SK-N-SH (cell line): ENCODE data around the gene SEC16B. TPM values are rescaled to one million over a fixed set of nuclear protein-coding genes. Genes with fewer than 3 reads are reported as not detected.

Experiments
- CTCF ChIA-PET: fragments of 300-600, 350-600 bp; formaldehyde crosslinking; extraction: SDS; loops from one replicate; lab custom pipeline; 2021; lab: Yijun Ruan, JAX
- POLR2A ChIA-PET: fragments of 350-600 bp; sonication (Branson Sonifier 250); formaldehyde crosslinking; extraction: SDS; loops from one replicate; lab custom pipeline; 2020; ENCODE audit warnings: antibody characterized with exemption, inconsistent platforms; lab: Yijun Ruan, JAX
- DNase-seq: peaks from one replicate; pipeline ENCODE4 v3.0.0; 2012
- H2AFZ ChIP-seq: fragments of 200-600 bp; sonication (generic); 2 replicates; pipeline ENCODE4 v1.8.1; 2016; ENCODE audit warnings: antibody characterized with exemption, mild to moderate bottlenecking, low read depth
- H3F3A ChIP-seq: fragments of 200-600 bp; sonication (generic); replicated peaks from 2 replicates; pipeline ENCODE3; 2016; ENCODE audit warnings: antibody characterized with exemption, mild to moderate bottlenecking; ENCODE audit not compliant: insufficient read depth
- H3K27ac ChIP-seq, 2 experiments: fragments of 200-500 bp in 1 of 2; fragments of 200-600 bp in 1 of 2; sonication (Bioruptor generic) in 1 of 2; sonication (generic), shearing (Covaris generic) in 1 of 2; 2 replicates each; pipeline versions ENCODE4 v1.5.1 to v1.6.1; 2014 to 2016; ENCODE audit warnings: low read depth in 2 of 2, inconsistent platforms in 1 of 2, low read length in 1 of 2, mild to moderate bottlenecking in 1 of 2, mixed read lengths in 1 of 2
- H3K27me3 ChIP-seq: fragments of 200-600 bp; sonication (generic), shearing (Covaris generic); 2 replicates; pipeline ENCODE4 v1.6.1; 2016; ENCODE audit warnings: mixed run types; ENCODE audit not compliant: insufficient read depth
- H3K36me3 ChIP-seq, 2 experiments: fragments of 200-500 bp in 1 of 2; fragments of 200-600 bp in 1 of 2; sonication (Bioruptor generic) in 1 of 2; sonication (generic) in 1 of 2; replicated peaks in 1 of 2; 2 replicates each; pipeline versions ENCODE3 to v1.5.1; 2014 to 2016; ENCODE audit warnings: low read length in 1 of 2, mild to moderate bottlenecking in 1 of 2; ENCODE audit not compliant: insufficient read depth in 2 of 2, control insufficient read depth in 1 of 2
- H3K4me1 ChIP-seq, 2 experiments: fragments of 200-500 bp in 1 of 2; fragments of 200-600 bp in 1 of 2; sonication (Bioruptor generic) in 1 of 2; sonication (generic), shearing (Covaris generic) in 1 of 2; 2 replicates each; pipeline versions ENCODE4 v1.5.1 to v1.6.1; 2014 to 2016; ENCODE audit warnings: low read depth in 1 of 2, low read length in 1 of 2, mixed run types in 1 of 2; ENCODE audit not compliant: insufficient read depth in 2 of 2, control insufficient read depth in 1 of 2
- H3K4me2 ChIP-seq: fragments of 200-600 bp; sonication (generic), shearing (Covaris generic); 2 replicates; pipeline ENCODE4 v1.6.1; 2017; ENCODE audit warnings: mixed run types
- H3K4me3 ChIP-seq, 2 experiments: fragments of 200-500 bp in 1 of 2; fragments of 200-600 bp in 1 of 2; sonication (Bioruptor generic) in 1 of 2; sonication (generic), shearing (Covaris generic) in 1 of 2; 2 replicates each; pipeline versions ENCODE4 v1.5.1 to v1.8.1; 2014 to 2016; ENCODE audit warnings: low read depth in 2 of 2, inconsistent platforms in 1 of 2, low read length in 1 of 2, mild to moderate bottlenecking in 1 of 2, mixed read lengths in 1 of 2, moderate library complexity in 1 of 2
- H3K79me2 ChIP-seq: fragments of 200-600 bp; sonication (generic); 2 replicates; pipeline ENCODE4 v1.8.1; 2017; ENCODE audit warnings: mild to moderate bottlenecking; ENCODE audit not compliant: insufficient read depth
- H3K9ac ChIP-seq: fragments of 200-600 bp; sonication (generic); 2 replicates; pipeline ENCODE4 v1.6.1; 2017; ENCODE audit warnings: mixed run types
- H3K9me2 ChIP-seq: fragments of 200-600 bp; sonication (generic); 2 replicates; pipeline ENCODE4 v1.6.1; 2017; ENCODE audit warnings: mixed run types
- H3K9me3 ChIP-seq: fragments of 200-600 bp; sonication (generic); 2 replicates; pipeline ENCODE4 v1.6.1; 2017; ENCODE audit warnings: mixed run types, mild to moderate bottlenecking, moderate library complexity
- H4K20me1 ChIP-seq: fragments of 200-600 bp; sonication (generic); 2 replicates; pipeline ENCODE4 v1.6.1; 2017; ENCODE audit warnings: mild to moderate bottlenecking, mixed run types; ENCODE audit not compliant: insufficient read depth
- CHD2 ChIP-seq: fragments of 150-350 bp; IDR thresholded peaks from 2 replicates; pipeline ENCODE4 v1.6.1; 2018; ENCODE audit warnings: low read length; ENCODE audit not compliant: partially characterized antibody
- CTCF ChIP-seq: fragments of 200-600 bp; sonication (generic); IDR thresholded peaks from 2 replicates; pipeline ENCODE4 v1.6.1; 2017; ENCODE audit warnings: antibody characterized with exemption, mild to moderate bottlenecking, moderate library complexity
- ELF1 ChIP-seq: IDR thresholded peaks from 2 replicates; pipeline ENCODE4 v1.4.0; 2012
- EP300 ChIP-seq, 2 experiments: IDR thresholded peaks; 2 replicates each; pipeline versions ENCODE4 v1.4.0 to v1.6.1; 2012; ENCODE audit warnings: borderline replicate concordance in 1 of 2, low read depth in 1 of 2, low read length in 1 of 2
- FOXJ3 ChIP-seq: sonication (generic); formaldehyde crosslinking; IDR thresholded peaks from 2 replicates; pipeline ENCODE4 v1.5.1; 2020; ENCODE audit warnings: mild to moderate bottlenecking, missing genetic modification reagents
- FOXM1 ChIP-seq: IDR thresholded peaks from 2 replicates; pipeline ENCODE4 v1.4.0; 2012; ENCODE audit warnings: low read depth, mild to moderate bottlenecking
- GABPA ChIP-seq: IDR thresholded peaks from 2 replicates; pipeline ENCODE4 v1.4.0; 2012; ENCODE audit warnings: low read depth, mild to moderate bottlenecking
- GATA2 ChIP-seq: sonication (generic); formaldehyde crosslinking; IDR thresholded peaks from 2 replicates; pipeline ENCODE4 v1.5.0; 2020; ENCODE audit warnings: mild to moderate bottlenecking, missing genetic modification reagents
- MEF2A ChIP-seq: IDR thresholded peaks from 2 replicates; pipeline ENCODE4 v1.4.0; 2012; ENCODE audit warnings: low read depth, borderline replicate concordance
- NFIC ChIP-seq: IDR thresholded peaks from 2 replicates; pipeline ENCODE4 v1.4.0; 2012; ENCODE audit warnings: borderline replicate concordance
- RAD21 ChIP-seq: IDR thresholded peaks from 2 replicates; pipeline ENCODE4 v1.6.1; 2012; ENCODE audit warnings: mild to moderate bottlenecking, low read length
- RFX5 ChIP-seq: IDR thresholded peaks from 2 replicates; pipeline ENCODE4 v1.6.1; 2012; ENCODE audit warnings: mild to moderate bottlenecking, improper control_type of control experiment, low read length
- RXRA ChIP-seq: IDR thresholded peaks from 2 replicates; pipeline ENCODE4 v1.4.0; 2012; ENCODE audit warnings: low read depth, mild to moderate bottlenecking, borderline replicate concordance
- SMC3 ChIP-seq: IDR thresholded peaks from 2 replicates; pipeline ENCODE4 v1.6.1; 2012; ENCODE audit warnings: low read depth, low read length, improper control_type of control experiment
- TAF1 ChIP-seq: IDR thresholded peaks from 2 replicates; pipeline ENCODE4 v1.6.1; 2012; ENCODE audit warnings: low read depth, mild to moderate bottlenecking, low read length, moderate library complexity, borderline replicate concordance
- TEAD4 ChIP-seq: IDR thresholded peaks from 2 replicates; pipeline ENCODE4 v1.4.0; 2012; ENCODE audit warnings: mild to moderate bottlenecking, borderline replicate concordance; ENCODE audit not compliant: insufficient read depth
- YY1 ChIP-seq: IDR thresholded peaks from 2 replicates; pipeline ENCODE4 v1.4.0; 2012; ENCODE audit warnings: low read depth, mild to moderate bottlenecking
- WGBS: methylation state at CpG from one replicate; pipeline ENCODE4 v1.1.6; 2017; ENCODE audit warnings: low lambda C conversion rate; 5-methylcytosine and 5-hydroxymethylcytosine counted together
- polyA plus RNA-seq, 3 experiments: library from polyadenylated mRNA; depleted of rRNA; stranded (reverse); fragments of >200 nt; gene quantifications; 2 replicates each; pipeline ENCODE4 v1.2.3, GENCODE V29; 2012
- TF ChIP-seq, protein P1 (sequence below): IDR thresholded peaks from 2 replicates; pipeline ENCODE4 v1.6.1; 2012; ENCODE audit warnings: mild to moderate bottlenecking, low read depth, low read length, moderate library complexity
- TF ChIP-seq, protein P2 (sequence below): IDR thresholded peaks from 2 replicates; pipeline ENCODE4; 2012

SEC16B gene
- polyA plus RNA-seq, 1 of the 3 experiments (the other 2 are of a cell fraction): 0.31 TPM

- CTCF ChIA-PET: interaction anchor here (0.5 to 5.5 kb wide), 50 partner anchors 8 to 1386 kb away, joined by 3 to 83 read pairs (median 4); no protein-coding TSS in a partner anchor
- no peaks in the 10 kb centered on the region for H3K79me2 ChIP-seq
- TF ChIP-seq ELF1 (no peak), CHD2 (no peak), NFIC (no peak), RFX5 (no peak), TEAD4 (no peak), EP300 (IDR thresholded peaks at IDR 0.05; ENCODE audit: borderline replicate concordance in 1 of 2, low read depth in 1 of 2, low read length in 1 of 2) (no peak), GATA2 (no peak), FOXM1 (no peak), MEF2A (no peak), SMC3 (peak; percentile 78), CTCF (peak; percentile 87), YY1 (no peak), TAF1 (no peak), GABPA (no peak), FOXJ3 (CRISPR knock-in tag) (no peak), RAD21 (peak; percentile 87), RXRA (no peak)
- TF ChIP-seq, protein P1, sequence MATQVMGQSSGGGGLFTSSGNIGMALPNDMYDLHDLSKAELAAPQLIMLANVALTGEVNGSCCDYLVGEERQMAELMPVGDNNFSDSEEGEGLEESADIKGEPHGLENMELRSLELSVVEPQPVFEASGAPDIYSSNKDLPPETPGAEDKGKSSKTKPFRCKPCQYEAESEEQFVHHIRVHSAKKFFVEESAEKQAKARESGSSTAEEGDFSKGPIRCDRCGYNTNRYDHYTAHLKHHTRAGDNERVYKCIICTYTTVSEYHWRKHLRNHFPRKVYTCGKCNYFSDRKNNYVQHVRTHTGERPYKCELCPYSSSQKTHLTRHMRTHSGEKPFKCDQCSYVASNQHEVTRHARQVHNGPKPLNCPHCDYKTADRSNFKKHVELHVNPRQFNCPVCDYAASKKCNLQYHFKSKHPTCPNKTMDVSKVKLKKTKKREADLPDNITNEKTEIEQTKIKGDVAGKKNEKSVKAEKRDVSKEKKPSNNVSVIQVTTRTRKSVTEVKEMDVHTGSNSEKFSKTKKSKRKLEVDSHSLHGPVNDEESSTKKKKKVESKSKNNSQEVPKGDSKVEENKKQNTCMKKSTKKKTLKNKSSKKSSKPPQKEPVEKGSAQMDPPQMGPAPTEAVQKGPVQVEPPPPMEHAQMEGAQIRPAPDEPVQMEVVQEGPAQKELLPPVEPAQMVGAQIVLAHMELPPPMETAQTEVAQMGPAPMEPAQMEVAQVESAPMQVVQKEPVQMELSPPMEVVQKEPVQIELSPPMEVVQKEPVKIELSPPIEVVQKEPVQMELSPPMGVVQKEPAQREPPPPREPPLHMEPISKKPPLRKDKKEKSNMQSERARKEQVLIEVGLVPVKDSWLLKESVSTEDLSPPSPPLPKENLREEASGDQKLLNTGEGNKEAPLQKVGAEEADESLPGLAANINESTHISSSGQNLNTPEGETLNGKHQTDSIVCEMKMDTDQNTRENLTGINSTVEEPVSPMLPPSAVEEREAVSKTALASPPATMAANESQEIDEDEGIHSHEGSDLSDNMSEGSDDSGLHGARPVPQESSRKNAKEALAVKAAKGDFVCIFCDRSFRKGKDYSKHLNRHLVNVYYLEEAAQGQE: no peak
- TF ChIP-seq, protein P2, sequence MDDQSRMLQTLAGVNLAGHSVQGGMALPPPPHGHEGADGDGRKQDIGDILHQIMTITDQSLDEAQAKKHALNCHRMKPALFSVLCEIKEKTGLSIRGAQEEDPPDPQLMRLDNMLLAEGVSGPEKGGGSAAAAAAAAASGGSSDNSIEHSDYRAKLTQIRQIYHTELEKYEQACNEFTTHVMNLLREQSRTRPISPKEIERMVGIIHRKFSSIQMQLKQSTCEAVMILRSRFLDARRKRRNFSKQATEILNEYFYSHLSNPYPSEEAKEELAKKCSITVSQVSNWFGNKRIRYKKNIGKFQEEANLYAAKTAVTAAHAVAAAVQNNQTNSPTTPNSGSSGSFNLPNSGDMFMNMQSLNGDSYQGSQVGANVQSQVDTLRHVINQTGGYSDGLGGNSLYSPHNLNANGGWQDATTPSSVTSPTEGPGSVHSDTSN: no peak
- TF ChIP-seq, all 33 proteins: peak for 3
- Histone ChIP-seq H3K9me3 (no peaks in the 10 kb centered on the region), H3F3A (no peaks in the 10 kb centered on the region), H2AFZ (no peak overlapping the region), H3K36me3 (no peaks in the 10 kb centered on the region), H3K9ac (no peak overlapping the region), H3K4me3 (peak overlapping the region in 1 of 2 experiments; percentile 33; a peak in 1 of 4 replicates), H3K9me2 (no peaks in the 10 kb centered on the region), H3K27ac (no peak overlapping the region), H3K27me3 (no peaks in the 10 kb centered on the region), H3K4me2 (no peak overlapping the region), H4K20me1 (no peaks in the 10 kb centered on the region), H3K4me1 (no peaks in the 10 kb centered on the region; a peak in 1 of 4 replicates)
- WGBS: 39% methylated on average over 12 of the region's 12 CpGs
- POLR2A ChIA-PET: no interaction called here
- peak; percentile 69 for DNase-seq
Observed at GRCh38 chr1:177945943-177946650, 23.8 kb downstream of the SEC16B start.
